Measurements from ENCODE around the gene C11orf71.

Gene C11orf71

GRCh38 chr11:114354076-114354475 lies 46.2 kb downstream of the C11orf71 start:
- H3K36me3 ChIP-seq (ENCODE audit: control insufficient read depth in 2 of 2, insufficient read depth in 2 of 2, low read length in 2 of 2): no peaks in the 10 kb centered on the region
- no peak overlapping the region for H3K27ac ChIP-seq (ENCODE audit: low read length)
- no peak overlapping the region for H3K9ac ChIP-seq (ENCODE audit: low read length in 2 of 2)
- H3K4me1 ChIP-seq (ENCODE audit: control insufficient read depth, insufficient read depth, low read length): no peaks in the 10 kb centered on the region
- H3K4me3 ChIP-seq (ENCODE audit: low read length in 2 of 2): no peak overlapping the region
- no peaks in the 10 kb centered on the region for H3K9me3 ChIP-seq (ENCODE audit: control insufficient read depth in 2 of 2, low read length in 2 of 2)
- H3K27me3 ChIP-seq (ENCODE audit: control insufficient read depth in 1 of 2, insufficient read depth in 2 of 2, low read length in 2 of 2): no peaks in the 10 kb centered on the region

GRCh38 chr11:114353443-114353842 lies 46.9 kb downstream of the C11orf71 start:
- H3K27ac ChIP-seq (ENCODE audit: low read length): no peak overlapping the region
- H3K27me3 ChIP-seq (ENCODE audit: control insufficient read depth in 1 of 2, insufficient read depth in 2 of 2, low read length in 2 of 2): no peaks in the 10 kb centered on the region
- H3K4me1 ChIP-seq (ENCODE audit: control insufficient read depth, insufficient read depth, low read length): no peaks in the 10 kb centered on the region
- no peaks in the 10 kb centered on the region for H3K9me3 ChIP-seq (ENCODE audit: control insufficient read depth in 2 of 2, low read length in 2 of 2)
- H3K4me3 ChIP-seq (ENCODE audit: low read length in 2 of 2): no peak overlapping the region
- no peak overlapping the region for H3K9ac ChIP-seq (ENCODE audit: low read length in 2 of 2)
- no peaks in the 10 kb centered on the region for H3K36me3 ChIP-seq (ENCODE audit: control insufficient read depth in 2 of 2, insufficient read depth in 2 of 2, low read length in 2 of 2)

DNA sequence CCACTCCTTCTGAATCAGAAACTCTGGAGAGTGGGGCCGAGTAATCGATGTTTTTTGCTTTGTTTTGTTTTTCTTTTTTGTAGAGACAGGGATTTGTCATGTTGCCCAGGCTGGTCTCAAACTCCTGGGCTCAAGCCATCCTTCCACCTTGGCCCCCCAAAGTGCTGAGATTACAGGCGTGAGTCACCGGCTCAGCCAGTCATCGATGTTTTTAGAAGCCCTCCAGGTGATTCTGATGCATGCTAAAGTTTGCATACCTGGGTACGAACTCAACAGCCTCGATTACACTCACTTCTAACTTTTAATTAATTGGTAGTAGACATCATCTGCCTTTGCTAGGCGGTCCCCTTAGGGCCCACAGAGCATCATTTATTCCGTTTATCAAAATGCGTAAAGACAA lies 50.3 kb downstream of the C11orf71 start:
- no peak overlapping the region for H3K4me3 ChIP-seq (ENCODE audit: low read length in 2 of 2)
- no peaks in the 10 kb centered on the region for H3K4me1 ChIP-seq (ENCODE audit: control insufficient read depth, insufficient read depth, low read length)
- H3K27me3 ChIP-seq (ENCODE audit: control insufficient read depth in 1 of 2, insufficient read depth in 2 of 2, low read length in 2 of 2): no peaks in the 10 kb centered on the region
- H3K9me3 ChIP-seq (ENCODE audit: control insufficient read depth in 2 of 2, low read length in 2 of 2): no peaks in the 10 kb centered on the region
- no peak overlapping the region for H3K9ac ChIP-seq (ENCODE audit: low read length in 2 of 2)
- no peaks in the 10 kb centered on the region for H3K36me3 ChIP-seq (ENCODE audit: control insufficient read depth in 2 of 2, insufficient read depth in 2 of 2, low read length in 2 of 2)
- H3K27ac ChIP-seq (ENCODE audit: low read length): no peak overlapping the region
